Activated CD4-positive, alpha-beta T cell treated with anti-CD3 and anti-CD28 coated beads, Interleukin-2, amount 10 ng/mL, durations not matched to agents 24 days and 14 days (primary cell): Measurements from ENCODE around the gene SLC7A9. TPM values are rescaled to one million over a fixed set of nuclear protein-coding genes. Genes with fewer than 3 reads are reported as not detected.
"Not testable (repeated sequence)": the region's sequence is repeated elsewhere in the genome, so short reads cannot be mapped to it uniquely, and the experiment has no call there.

Source experiments
- DNase-seq: peaks from one replicate; pipeline ENCODE4 v3.0.0; 2022
- H3K27ac Mint-ChIP-seq: one replicate; pipeline ENCODE4 v1.8.0; 2022; ENCODE audit warnings: mild to moderate bottlenecking, mixed read lengths
- H3K27me3 Mint-ChIP-seq: one replicate; pipeline ENCODE4 v1.8.0; 2022; ENCODE audit warnings: mixed read lengths
- H3K36me3 Mint-ChIP-seq: one replicate; pipeline ENCODE4 v1.8.0; 2022; ENCODE audit warnings: low read depth, mild to moderate bottlenecking, mixed read lengths
- H3K4me1 Mint-ChIP-seq: one replicate; pipeline ENCODE4 v1.8.0; 2021; ENCODE audit warnings: mixed read lengths
- H3K4me3 Mint-ChIP-seq: one replicate; pipeline ENCODE4 v1.8.0; 2022; ENCODE audit warnings: mild to moderate bottlenecking, moderate library complexity, mixed read lengths
- H3K9me3 Mint-ChIP-seq: one replicate; pipeline ENCODE4 v1.8.0; 2021; ENCODE audit warnings: mixed read lengths
- intact Hi-C: fragments of 100-400 bp; cut with micrococcal nuclease; formaldehyde crosslinking; loops from one replicate; pipeline ENCODE4 v1.15.1; 2023
- total RNA-seq: library from RNA; stranded (reverse); gene quantifications from 2 replicates; pipeline ENCODE4 v1.2.3, GENCODE V29; 2022

SLC7A9 gene
- total RNA-seq, 1 donor from 2014 or later = not detected

- H3K27ac Mint-ChIP-seq = no peak overlapping the region
- intact Hi-C loops = no loop called here
- peaks cover 30% of the 10 kb centered on the region for H3K9me3 Mint-ChIP-seq
- peaks cover 32% of the 10 kb centered on the region for H3K36me3 Mint-ChIP-seq
- peaks cover 4% of the 10 kb centered on the region for H3K4me1 Mint-ChIP-seq
- H3K4me3 Mint-ChIP-seq = no peak overlapping the region
- no peaks in the 10 kb centered on the region for H3K27me3 Mint-ChIP-seq
- no peak for DNase-seq
These were observed 25.8 kb upstream of the SLC7A9 start for GRCh38 chr19:32895384-32895783.

DNA sequence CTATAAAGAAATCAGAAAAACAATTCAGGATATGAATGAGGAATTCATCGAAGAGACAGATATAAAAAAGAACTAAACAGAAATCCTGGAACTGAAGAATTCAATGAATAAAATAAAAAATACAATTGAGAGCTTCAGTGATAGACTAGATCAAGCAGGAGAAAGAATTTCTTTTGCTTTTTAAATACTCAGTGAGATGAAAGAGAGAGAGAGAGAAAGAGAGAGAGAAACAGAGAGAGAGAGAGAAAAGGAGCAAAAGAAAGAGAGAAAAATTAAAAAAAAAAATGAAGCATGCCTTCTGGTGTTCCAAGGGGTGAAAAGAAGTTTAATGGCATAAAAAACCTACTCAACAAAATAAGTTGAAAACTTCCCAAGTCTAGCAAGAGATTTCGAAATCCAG, 22.0 kb upstream of the SLC7A9 start:
- peaks cover 4% of the 10 kb centered on the region for H3K4me1 Mint-ChIP-seq

GRCh38 chr19:32890841-32891240, 21.3 kb upstream of the SLC7A9 start:
- H3K27ac Mint-ChIP-seq = no peak overlapping the region
- H3K9me3 Mint-ChIP-seq = peaks cover 30% of the 10 kb centered on the region
- no peak for DNase-seq
- no peak overlapping the region for H3K4me3 Mint-ChIP-seq
- peaks cover 4% of the 10 kb centered on the region for H3K4me1 Mint-ChIP-seq
- no peaks in the 10 kb centered on the region for H3K27me3 Mint-ChIP-seq
- intact Hi-C loops = no loop called here
- H3K36me3 Mint-ChIP-seq = peaks cover 29% of the 10 kb centered on the region

More for the DNA sequence above, 22.0 kb upstream of the SLC7A9 start:
- no peak overlapping the region for H3K27ac Mint-ChIP-seq
- intact Hi-C loops = no loop called here
- no peaks in the 10 kb centered on the region for H3K27me3 Mint-ChIP-seq
- no peak for DNase-seq
- H3K4me3 Mint-ChIP-seq = no peak overlapping the region
- peaks cover 30% of the 10 kb centered on the region for H3K9me3 Mint-ChIP-seq
- H3K36me3 Mint-ChIP-seq = peaks cover 30% of the 10 kb centered on the region

DNA sequence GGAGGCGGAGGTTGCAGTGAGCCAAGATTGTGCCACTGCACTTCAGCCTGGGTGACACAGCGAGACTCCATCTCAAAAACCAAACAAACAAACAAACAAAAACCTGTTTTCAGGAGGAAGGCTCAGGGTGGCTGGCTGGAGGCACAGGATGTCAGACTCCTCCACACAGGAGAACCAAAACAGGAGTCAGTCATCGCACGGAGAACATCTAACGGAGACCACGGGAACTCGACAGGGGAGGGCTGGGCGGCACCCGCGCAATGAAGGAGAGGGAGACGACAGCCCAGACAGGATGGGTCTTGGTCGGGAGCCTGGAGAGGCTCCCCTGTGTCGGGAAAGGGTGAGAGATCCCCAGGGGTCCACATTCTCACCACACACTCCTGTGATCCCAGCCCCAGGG, 20.8 kb upstream of the SLC7A9 start:
- DNase-seq = no peak
- Mint-ChIP-seq H3K4me1 (peaks cover 2% of the 10 kb centered on the region), H3K9me3 (peaks cover 30% of the 10 kb centered on the region), H3K4me3 (no peak overlapping the region), H3K27me3 (no peaks in the 10 kb centered on the region), H3K36me3 (peaks cover 29% of the 10 kb centered on the region), H3K27ac (no peak overlapping the region)
- intact Hi-C loops = no loop called here

- no peaks in the 10 kb centered on the region for H3K4me1 Mint-ChIP-seq
- intact Hi-C loops = no loop called here
- no peak overlapping the region for H3K27ac Mint-ChIP-seq
- no peak for DNase-seq
- no peak overlapping the region for H3K4me3 Mint-ChIP-seq
- no peaks in the 10 kb centered on the region for H3K27me3 Mint-ChIP-seq
- H3K36me3 Mint-ChIP-seq = peaks cover 28% of the 10 kb centered on the region
- H3K9me3 Mint-ChIP-seq = peaks cover 24% of the 10 kb centered on the region
These were observed 19.8 kb upstream of the SLC7A9 start for GRCh38 chr19:32889137-32889934.

GRCh38 chr19:32887572-32888215, 18.1 kb upstream of the SLC7A9 start:
- no peak overlapping the region for H3K27ac Mint-ChIP-seq

GRCh38 chr19:32886241-32886640, 16.7 kb upstream of the SLC7A9 start:
- Mint-ChIP-seq H3K36me3 (peaks cover 9% of the 10 kb centered on the region), H3K9me3 (peaks cover 1% of the 10 kb centered on the region), H3K4me1 (no peaks in the 10 kb centered on the region), H3K27me3 (no peaks in the 10 kb centered on the region), H3K27ac (no peak overlapping the region), H3K4me3 (no peak overlapping the region)
- intact Hi-C loops = no loop called here
- DNase-seq = no peak

More at GRCh38 chr19:32887572-32888215, 18.1 kb upstream of the SLC7A9 start:
- no peak for DNase-seq
- Mint-ChIP-seq H3K9me3 (peaks cover 9% of the 10 kb centered on the region), H3K4me1 (no peaks in the 10 kb centered on the region), H3K27me3 (no peaks in the 10 kb centered on the region), H3K4me3 (no peak overlapping the region), H3K36me3 (peaks cover 17% of the 10 kb centered on the region)
- intact Hi-C loops = no loop called here

- intact Hi-C loops, H3K9me3 Mint-ChIP-seq, H3K4me1 Mint-ChIP-seq, H3K27me3 Mint-ChIP-seq, DNase-seq, H3K27ac Mint-ChIP-seq, H3K4me3 Mint-ChIP-seq, H3K36me3 Mint-ChIP-seq: not testable (repeated sequence)
These were observed 15.7 kb upstream of the SLC7A9 start for GRCh38 chr19:32885255-32885654.

DNA sequence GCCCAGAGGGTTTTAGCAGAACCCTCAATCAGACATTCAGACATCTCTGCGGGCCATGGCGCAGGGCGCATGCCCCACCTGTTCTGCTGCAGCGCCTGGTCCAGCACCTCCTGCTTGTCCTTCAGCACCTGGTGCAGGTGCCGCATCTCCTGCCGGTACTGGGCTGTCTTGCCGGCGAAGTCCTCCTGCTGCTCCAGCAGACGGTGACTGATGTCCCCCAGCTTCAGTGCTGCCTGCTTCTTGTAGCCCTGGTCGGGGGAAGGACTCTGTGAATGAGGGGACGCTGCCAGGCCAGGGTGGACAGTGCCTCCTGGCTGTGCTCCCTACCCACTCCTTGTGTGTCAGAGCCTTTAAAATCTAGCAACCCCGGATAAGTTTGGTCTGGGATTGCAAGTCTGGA, 12.2 kb upstream of the SLC7A9 start:
- Mint-ChIP-seq H3K9me3 (no peaks in the 10 kb centered on the region), H3K4me1 (no peaks in the 10 kb centered on the region), H3K4me3 (no peak overlapping the region), H3K27ac (no peak overlapping the region), H3K36me3 (no peaks in the 10 kb centered on the region), H3K27me3 (no peaks in the 10 kb centered on the region)
- no peak for DNase-seq
- intact Hi-C loops = no loop called here

DNA sequence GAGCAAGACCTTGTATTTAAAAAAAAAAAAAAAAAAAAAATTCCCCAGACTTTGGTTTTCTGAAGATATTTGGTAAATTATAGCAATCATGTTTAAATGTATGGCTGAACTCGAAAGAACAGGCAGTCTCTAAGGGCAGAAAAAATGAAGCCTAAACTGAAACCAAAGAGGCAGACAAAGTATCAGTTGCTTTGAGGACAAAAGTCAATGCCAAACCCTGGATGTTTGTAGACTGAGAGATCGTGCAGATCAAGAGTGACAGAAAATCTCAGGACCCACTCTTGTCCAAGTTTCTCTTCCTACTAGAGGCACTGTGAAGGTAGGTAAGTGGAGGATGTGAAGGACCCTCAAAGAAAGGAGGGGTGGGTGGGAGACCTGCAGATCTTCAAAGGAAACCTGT, 11.1 kb upstream of the SLC7A9 start:
- Mint-ChIP-seq H3K4me1 (no peaks in the 10 kb centered on the region), H3K4me3 (no peak overlapping the region), H3K36me3 (no peaks in the 10 kb centered on the region), H3K27ac (no peak overlapping the region), H3K9me3 (no peaks in the 10 kb centered on the region), H3K27me3 (no peaks in the 10 kb centered on the region)
- intact Hi-C loops = no loop called here
- no peak for DNase-seq

GRCh38 chr19:32879741-32880140, 10.2 kb upstream of the SLC7A9 start:
- Mint-ChIP-seq H3K9me3 (no peaks in the 10 kb centered on the region), H3K27me3 (no peaks in the 10 kb centered on the region), H3K27ac (no peak overlapping the region), H3K36me3 (no peaks in the 10 kb centered on the region), H3K4me3 (no peak overlapping the region), H3K4me1 (no peaks in the 10 kb centered on the region)
- intact Hi-C loops = no loop called here
- no peak for DNase-seq

GRCh38 chr19:32878988-32879387, 9.4 kb upstream of the SLC7A9 start:
- Mint-ChIP-seq H3K4me1 (no peaks in the 10 kb centered on the region), H3K4me3 (no peak overlapping the region), H3K27ac (no peak overlapping the region), H3K36me3 (no peaks in the 10 kb centered on the region), H3K9me3 (no peaks in the 10 kb centered on the region), H3K27me3 (no peaks in the 10 kb centered on the region)
- intact Hi-C loops = no loop called here
- no peak for DNase-seq

DNA sequence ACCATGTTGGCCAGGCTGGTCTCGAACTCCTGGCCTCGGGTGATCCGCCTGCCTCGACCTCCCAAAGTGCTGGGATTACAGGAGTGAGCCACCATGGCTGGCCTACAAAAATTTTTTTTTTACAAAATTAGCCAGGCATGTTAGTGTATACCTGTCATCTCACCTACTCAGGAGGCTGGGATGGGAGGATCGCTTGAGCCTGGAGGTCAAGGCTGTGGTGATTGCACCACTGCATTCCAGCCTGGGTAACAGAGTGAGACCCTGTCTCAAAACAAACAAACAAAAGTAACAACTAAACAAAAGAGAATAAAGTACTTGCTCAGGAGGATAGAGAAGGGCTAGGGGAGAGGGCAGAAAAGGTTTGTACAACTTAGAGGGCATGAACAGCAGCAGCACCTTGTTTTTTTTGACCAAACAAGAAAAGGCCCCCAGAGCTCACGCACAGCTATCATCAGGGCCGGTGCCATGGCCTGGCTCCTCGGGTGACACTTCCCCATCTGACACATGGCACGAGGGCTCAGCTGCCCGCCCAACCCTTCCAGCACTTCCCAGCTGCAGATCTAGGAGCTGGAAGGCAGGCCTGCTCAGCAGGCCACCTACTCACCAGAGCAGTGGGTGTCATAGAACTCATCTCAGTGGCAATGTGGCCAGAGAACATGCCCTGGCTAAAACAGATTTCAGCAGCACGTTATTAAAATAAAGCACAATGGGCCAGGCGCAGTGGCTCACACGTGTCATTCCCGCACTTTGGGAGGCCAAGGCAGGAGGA, 8.6 kb upstream of the SLC7A9 start:
- no peaks in the 10 kb centered on the region for H3K4me1 Mint-ChIP-seq
- no peaks in the 10 kb centered on the region for H3K9me3 Mint-ChIP-seq
- no peak overlapping the region for H3K27ac Mint-ChIP-seq
- no peaks in the 10 kb centered on the region for H3K27me3 Mint-ChIP-seq
- H3K4me3 Mint-ChIP-seq = no peak overlapping the region
- no peaks in the 10 kb centered on the region for H3K36me3 Mint-ChIP-seq
- no peak for DNase-seq
- intact Hi-C loops = no loop called here

DNA sequence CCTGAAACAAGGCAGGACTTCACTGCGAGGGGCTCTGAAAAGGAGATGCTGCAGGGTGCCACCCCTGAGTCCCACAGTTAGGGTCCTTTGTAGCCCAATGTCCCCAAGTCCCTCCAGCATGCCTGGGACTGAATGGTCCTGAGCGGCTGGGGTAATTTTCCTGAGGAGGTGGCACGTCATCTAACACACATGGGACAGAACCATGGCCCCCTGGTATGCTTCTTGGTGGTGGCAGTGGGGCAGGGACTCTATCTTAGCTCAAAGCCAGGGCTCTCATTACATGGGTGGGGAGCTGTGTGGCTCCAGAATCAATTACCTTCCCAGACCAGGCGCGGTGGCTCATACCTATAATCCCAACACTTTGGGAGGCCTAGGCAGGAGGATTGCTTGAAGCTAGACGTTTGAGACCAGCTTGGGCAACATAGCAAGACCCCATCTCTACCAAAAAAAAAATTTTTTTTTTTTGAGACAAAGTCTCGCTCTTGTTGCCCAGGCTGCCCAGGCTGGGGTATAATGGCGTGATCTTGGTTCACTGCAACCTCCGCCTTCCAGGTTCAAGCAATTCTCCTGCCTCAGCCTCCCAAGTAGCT, 7.9 kb upstream of the SLC7A9 start:
- no peaks in the 10 kb centered on the region for H3K36me3 Mint-ChIP-seq
- no peaks in the 10 kb centered on the region for H3K9me3 Mint-ChIP-seq
- intact Hi-C loops = no loop called here
- no peaks in the 10 kb centered on the region for H3K27me3 Mint-ChIP-seq
- DNase-seq = no peak
- no peak overlapping the region for H3K27ac Mint-ChIP-seq
- no peak overlapping the region for H3K4me3 Mint-ChIP-seq
- no peaks in the 10 kb centered on the region for H3K4me1 Mint-ChIP-seq
